NCI-H748 treated with DMSO at 0.1 percent for 48 hours (cell line): Measurements from ENCODE around the gene RNU1-3.
"Not testable (repeated sequence)": the region's sequence is repeated elsewhere in the genome, so short reads cannot be mapped to it uniquely, and the experiment has no call there.

Experiments used
- DNase-seq: peaks from one replicate; lab custom pipeline; 2025; lab: John Stamatoyannopoulos, UW

RNU1-3 gene

DNA sequence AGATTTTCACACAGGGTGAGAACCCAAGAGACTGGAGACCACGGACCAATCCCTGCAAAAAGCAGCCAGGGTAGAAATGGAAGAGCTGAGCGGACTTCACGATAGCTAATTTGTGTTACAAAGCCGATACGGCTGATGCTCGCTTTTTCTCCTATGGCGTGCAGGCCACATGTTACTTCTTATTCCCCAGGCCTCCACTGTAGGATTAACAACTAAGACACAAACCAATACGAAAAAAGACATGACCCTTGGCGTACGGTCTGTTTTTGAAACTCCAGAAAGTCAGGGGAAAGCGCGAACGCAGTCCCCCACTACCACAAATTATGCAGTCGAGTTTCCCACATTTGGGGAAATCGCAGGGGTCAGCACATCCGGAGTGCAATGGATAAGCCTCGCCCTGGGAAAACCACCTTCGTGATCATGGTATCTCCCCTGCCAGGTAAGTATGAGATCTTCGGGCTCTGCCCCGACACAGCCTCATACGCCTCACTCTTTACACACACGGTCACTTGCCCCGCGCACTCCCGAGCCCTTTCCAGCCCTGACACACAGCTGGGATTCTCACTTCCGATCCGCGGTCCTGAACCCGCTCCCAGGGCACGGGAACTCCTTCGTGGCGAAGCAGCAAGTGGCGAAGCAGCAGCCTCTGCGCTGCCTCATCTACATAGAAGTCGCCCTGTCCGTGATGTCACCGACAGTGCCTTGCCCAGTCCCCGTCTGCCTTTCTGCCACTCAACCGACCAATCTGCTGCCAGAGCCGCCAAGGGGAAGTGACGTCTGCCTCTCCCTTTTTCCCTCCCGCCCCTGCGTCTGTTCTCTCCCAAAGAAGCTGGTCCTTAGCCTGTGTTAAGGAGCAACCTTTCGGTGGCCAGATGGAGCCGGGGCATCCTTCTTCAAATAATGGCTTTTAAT lies at the start of gene RNU1-3:
Gene RNU1-3, minus strand, starts transcription at position 447 of the 912 bp plus-strand sequence.
- not testable (repeated sequence) for DNase-seq

DNA sequence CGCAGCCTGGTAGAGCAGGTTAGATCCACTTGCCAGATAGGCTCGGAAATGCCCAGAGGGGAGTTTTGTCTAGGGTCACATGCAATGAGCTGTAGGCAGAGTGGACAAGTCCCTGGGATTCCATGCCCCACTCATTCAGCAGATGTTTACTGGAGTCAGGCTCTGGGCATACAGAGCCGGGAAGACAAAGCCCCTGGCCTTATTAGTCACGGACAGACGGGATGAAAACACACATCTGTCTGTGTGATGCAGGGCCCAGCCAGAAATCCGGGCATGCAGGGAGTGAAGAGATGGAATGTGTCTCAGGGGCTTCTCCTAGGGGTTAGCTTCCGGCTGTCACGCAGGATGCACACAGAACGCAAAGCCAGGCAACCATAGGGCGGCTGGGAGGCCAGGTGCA lies 46.7 kb upstream of the RNU1-3 start:
- not testable (repeated sequence) for DNase-seq

DNA sequence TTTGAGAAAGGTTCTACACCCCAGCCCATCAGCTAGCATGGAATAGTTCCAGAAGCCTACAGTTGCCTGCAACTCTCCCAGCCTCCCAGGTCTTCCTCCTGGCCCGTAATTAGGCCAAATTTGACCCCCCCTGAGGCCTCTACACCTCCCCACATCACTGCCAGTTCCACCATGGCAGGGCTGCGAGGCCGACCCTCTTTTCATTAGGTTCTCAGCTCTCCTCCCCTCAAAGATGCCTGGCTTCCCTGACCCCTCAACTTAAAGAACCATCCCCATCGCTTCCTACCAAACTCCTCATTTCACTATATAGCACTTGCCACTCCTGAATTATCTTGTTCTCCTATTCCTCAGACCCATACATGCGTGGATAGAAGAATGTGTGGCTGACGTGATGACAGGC lies 46.2 kb upstream of the RNU1-3 start:
- not testable (repeated sequence) for DNase-seq

DNA sequence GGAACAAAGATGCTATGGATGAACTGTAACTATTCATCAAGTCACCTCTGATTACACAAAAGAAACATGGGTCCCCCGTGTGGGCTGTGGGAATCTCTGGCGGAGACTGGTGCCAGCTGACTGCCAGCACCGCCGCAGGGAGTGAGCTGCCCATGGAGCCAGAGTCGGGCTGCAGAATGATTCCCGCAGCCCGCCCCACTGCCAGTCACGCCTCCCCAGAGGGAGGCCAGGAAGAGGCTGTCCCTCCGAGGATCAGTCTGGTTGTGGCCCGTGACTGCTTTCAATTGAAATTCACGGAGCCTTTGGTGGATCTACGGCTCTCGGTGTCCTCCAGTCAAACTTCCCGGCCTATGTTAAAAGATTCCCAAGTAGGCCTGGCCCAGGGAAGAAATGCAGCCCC lies 45.8 kb upstream of the RNU1-3 start:
- not testable (repeated sequence) for DNase-seq

DNA sequence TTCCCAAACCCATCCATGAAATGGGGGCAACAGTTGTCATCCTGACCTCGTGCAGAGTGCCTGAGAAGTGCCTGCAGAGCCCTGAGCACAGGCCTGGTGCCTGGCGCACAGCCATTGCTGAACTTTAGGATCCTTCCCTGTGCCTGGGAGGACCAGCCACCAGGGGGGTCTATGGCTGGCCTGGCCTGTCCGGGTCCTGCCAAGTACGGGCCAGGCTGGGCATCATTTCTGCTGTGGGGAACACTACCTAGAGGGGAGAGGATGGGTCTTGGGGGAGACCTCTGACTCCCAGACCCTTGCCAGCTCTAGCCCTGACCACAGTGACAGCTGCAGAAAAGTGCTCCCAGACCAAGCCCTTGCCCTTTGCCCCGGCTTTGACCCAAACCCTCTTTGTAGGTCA lies 45.4 kb upstream of the RNU1-3 start:
- not testable (repeated sequence) for DNase-seq

DNA sequence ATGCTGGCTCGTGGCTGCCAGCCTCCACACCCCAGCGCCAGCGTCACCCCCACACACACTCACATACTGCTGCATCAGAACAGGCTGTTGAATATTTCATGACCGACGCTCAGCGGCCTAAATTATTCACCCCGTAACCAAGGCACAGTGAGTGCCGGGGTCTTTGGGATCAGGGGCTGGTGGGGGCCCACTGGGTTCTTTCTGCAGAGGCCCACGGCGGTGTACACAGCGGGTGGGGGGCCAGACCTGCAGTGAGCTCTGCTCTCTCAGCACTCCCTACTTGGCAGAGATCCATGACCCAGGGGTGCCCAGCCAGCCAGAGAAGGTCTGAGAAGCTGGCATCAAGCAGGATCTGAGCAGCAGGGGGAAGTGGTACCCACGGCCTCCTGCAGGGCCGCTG lies 43.9 kb upstream of the RNU1-3 start:
- not testable (repeated sequence) for DNase-seq

DNA sequence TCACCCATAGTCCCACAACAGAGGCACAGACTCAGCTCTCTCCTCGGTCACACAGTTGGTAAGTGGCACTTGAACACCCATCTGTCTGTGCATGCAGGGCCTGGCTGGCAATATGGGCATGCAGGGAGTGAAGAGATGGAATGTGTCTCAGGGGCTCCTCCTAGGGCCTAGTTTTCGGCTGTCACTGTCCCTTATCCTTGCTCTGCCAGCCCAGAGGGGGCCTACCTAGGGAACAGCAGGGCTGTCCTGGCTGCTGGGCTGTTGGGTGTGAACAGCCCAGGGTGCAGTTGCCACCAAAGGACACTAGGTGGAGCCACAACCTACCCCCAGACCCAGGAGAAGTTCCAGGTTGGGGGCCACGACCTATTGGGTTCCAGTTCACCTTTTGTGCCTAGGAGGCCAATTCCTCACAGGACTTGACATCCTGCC lies 42.9 kb upstream of the RNU1-3 start:
- not testable (repeated sequence) for DNase-seq

DNA sequence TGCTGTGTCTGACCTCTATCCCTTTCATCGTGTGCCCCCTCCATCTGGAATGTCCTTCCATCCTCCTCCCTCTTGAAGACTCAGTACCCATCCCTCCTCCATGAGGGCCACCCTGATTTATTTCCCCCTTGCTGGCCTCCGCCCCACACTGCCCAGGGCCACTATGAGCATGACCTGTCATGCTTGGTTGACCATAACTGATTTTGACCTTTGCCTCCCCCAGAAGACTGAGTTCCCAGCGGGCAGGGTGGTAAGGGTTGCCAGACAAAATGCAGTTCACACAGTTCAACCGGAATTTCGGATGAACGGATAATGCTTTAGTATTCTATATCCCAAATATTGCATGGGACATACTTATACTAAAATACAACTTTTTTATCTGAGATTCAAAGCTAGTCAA lies 42.0 kb upstream of the RNU1-3 start:
- DNase-seq = not testable (repeated sequence)

DNA sequence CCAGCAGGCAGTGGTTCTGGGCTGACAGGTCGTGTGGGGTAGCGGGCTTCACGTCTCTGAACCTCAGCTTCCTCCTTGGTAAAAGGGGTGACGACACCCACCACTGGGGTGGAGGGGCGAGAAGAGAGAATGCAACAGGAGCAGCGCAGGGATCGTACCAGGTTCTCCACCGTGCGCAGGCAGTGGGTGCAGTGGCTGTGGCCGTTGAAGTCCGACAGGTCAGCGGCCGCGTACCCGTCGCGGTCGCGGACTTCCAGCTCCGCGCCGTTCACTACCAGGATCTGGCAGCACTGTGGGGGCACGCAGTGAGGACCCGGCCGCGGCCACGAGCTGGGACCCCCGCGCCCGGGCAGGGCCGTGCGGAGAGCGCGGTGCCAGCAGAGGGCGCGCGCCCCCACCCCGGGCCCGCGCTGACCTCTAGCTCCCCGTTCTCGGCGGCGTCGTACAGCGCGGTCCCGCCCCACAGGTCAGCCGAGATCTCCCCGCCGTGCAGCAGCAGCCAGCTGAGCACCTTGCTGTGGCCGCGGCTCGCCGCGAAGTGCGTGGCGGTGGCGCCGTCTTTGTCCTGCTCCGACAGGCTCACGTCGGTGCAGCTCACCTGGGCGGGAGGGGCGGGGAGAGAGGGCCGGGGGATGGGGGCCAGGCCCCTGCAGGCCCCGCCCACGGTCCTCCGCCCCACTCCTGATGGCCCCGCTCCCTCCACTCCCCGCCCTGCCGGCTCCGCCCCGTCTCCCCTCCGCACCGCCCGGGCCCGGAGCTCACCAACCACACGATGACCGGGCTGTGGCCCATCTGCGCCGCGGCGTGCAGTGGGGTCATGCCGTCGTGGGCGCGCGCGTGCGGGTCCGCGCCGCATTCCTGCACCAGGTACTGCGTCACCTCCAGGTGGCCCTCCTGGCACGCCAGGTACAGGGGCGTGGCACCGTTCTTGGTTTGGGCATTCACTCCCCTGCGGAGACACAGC lies 40.7 kb upstream of the RNU1-3 start:
- not testable (repeated sequence) for DNase-seq

DNA sequence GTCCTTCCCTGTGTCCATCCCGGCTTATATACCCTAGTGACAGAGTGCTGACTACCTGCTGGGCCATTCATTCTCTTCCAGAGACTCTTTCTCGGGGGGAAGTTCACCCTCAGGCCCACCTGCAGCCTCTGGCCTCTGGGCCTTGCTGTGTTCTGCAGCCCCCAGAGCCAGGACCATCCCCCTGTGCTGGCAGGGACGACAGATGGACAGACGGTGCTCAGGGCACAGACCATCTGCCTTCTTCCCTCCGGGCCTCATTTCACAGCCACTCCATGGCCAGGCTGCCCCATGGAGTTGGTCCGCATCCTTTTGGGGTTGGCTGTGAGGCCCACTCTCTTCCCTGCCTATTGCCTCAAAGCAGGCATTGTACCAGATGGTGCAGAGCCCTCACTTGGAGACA lies 39.6 kb upstream of the RNU1-3 start:
- DNase-seq = not testable (repeated sequence)

DNA sequence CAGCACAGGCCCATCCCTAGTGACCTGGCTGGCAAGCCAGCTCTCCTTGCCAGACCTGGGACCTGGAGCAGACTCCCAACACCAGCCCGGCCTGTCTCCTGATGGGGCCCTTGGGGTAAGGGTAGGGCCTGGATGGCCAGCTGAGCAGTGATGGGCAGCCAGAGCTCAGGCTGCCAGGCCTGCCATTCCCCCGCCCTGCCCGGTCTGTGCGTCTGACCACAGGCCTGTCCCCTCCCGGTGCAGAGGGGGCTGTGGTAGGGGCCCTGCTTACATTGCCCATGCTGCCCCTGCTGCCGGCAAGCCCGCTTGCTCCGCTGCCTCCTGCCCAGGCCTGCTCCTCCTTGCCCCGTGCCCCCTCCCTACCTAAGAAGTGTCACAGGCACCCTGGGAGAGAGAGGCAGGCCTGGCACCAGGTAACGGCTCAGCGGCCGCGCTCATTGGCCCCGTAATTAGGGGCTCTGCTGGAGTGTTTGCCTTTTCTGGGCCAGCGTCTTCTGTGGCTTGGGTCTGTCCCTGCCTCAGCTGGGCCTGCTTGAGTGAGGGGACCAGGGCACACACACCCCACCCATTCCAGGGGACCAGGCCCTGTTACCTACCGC lies 37.9 kb upstream of the RNU1-3 start:
- not testable (repeated sequence) for DNase-seq

DNA sequence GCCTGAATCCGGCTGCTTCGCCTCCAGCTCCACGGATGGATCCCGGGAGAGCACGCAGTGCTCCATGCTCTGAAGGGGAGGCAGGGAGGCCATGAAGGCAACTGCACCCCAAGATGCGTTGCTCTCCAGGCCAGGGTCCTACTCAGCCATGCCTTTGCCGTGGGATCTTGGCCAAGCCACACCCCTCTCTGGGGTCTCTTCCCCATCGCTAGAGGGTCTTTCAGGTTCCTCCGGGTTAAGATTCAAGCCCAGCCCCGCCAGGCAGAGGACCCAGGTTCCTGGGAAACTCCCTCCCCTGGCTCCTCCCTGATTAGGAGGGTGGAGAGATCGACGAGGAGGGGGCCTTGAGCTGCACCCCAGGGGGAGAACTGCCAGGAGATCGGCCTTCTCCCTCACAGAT lies 37.3 kb upstream of the RNU1-3 start:
- not testable (repeated sequence) for DNase-seq

DNA sequence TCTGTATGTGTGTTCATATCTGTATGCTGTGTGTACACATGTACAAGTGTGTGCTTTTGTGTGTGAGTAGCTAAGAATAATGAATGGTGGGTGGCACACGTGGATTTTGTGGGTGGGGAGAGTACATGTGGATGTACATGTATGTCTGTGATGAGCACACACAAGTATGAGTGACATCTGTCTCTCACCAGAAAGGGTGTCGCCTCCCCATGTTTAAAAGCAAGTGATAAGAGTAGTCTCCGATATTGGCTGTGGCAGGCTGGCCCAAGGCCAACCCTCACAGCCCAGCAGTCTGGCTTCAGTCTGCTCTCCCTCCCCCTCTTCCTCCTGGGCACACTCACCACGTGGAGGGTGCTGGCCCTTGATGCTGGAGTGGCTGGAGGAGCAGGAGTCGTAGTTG lies 36.9 kb upstream of the RNU1-3 start:
- not testable (repeated sequence) for DNase-seq

DNA sequence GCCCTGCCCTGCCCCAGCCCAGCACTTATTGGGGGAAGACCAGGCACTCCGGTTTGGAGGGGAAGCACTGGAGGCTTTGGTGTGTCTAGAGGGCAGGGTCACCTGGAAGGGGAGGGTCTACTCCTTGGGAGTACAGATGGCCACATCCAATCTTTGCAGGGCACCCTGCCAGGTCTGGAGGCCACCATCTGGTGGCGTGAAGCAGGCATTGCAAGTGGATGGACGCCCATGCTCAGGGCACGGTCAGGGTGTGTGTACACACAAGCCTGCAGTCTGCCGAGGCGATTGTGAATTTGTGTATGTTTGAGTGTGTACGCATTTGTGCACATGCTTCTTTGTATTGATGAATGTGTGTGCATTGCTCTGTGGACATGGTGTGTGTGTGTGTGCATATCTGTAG lies 36.4 kb upstream of the RNU1-3 start:
- DNase-seq = not testable (repeated sequence)

DNA sequence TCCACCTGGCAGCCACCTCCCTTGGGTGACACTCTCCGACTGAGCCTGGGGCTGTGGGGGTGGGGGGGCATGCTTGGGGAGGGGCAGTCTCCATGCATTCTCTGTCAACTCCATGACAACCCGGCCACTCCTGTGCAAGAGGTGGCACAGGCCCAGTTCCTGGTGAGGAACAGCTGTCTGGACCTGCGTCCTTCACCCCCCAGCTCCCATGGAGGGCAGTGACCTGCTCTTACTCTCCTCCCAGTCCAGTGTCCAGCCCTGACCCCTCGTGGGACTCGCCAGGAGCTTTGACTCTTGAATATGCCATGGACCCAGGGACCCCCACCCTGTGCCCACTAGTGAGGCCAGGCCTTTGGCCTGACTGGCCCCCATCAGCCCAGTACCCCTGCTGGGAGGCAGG lies 35.5 kb upstream of the RNU1-3 start:
- DNase-seq = not testable (repeated sequence)

DNA sequence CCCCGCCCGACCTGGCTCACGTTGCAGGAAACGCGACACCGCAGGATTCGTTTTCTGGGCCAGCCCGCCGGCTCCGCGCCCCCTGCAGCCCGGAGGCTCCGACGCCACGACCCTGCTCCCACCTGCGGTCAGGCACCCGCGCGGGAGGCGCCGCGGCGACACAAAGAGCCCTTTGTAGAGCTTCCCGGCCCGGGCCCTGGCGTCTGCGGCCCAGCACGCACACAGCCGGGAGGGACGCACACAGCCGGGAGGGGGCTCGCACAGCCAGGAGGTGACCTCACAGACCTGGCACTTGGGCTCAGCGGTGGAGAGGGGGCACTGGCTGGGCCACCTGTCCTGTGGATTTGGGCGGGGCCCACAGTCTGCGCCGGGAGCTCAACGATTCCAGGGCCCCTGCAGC lies 34.4 kb upstream of the RNU1-3 start:
- DNase-seq = not testable (repeated sequence)

DNA sequence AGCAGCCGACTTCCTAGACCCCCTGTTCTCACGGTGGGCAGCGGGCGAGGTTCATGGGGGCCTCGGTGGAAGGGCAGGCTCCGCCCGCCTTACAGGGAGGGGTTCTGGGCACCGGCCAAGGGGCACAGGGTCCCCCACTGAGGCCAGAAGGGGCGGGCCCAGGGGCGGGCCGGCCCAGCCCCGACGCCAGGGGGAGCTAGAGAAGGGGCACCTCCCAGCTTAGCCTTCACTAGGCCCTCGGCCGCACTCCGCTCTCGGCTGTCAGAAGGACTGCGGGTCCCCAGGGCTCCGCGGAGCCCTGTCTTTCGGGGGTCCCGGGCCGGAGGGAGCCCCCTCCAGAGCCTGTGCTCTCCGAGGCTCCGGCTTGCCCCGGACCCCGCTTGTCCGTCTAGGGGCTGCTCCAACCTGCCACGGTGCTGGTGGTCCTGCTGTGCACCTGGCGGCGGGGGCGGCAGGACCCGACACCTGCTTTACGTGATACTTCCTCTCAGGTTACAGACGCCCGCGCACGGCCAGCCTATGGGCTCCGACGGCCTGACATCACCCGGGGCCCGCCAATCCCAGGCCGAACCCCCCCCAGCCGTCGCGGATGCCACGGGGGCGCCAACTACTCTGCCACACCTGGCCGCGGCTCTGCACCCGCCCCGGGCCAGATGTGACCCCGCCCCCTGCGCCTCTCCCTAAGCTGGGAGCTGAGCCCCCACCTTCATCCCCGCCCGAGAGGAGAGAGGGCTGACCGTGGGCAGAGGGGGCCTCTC lies 33.6 kb upstream of the RNU1-3 start:
- not testable (repeated sequence) for DNase-seq

DNA sequence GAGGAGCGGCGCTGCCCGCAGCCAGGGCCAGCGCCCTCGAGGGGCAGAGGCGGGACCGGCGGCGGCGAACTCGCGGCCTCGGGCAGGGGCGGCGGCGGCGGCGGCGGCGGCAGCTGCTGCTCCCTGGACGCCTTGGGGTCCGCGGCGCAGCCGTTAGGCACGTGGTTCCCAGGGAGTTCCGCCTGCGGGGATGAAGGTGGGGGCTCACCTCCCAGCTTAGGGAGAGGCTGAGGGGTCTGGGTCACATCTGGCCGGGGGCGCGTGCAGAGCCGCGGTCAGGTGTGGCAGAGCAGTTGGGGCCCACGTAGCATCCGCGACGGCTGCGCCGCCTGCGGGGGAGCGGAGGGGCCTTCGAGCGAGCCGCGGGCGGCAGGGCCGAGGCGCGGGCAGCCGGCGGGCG lies 32.7 kb upstream of the RNU1-3 start:
- not testable (repeated sequence) for DNase-seq

DNA sequence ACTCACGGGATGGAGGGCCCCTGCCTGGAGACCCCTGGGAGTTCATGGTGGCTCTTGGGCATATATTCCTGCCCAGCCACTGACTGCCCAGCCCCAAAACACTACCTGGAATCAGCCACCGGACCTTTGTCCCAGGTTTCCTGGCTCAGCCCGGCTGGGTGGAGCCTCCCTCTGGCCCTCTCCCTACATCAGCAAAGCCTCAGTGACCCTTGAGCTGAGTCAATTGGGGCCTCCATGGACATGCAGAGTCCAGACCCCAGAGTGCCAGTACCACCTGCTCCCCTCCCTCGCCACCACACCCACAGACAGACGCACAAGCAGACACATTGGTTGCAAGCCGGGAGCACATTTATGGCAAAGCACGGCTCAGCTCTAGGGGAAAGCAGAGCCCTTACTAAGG lies 30.4 kb upstream of the RNU1-3 start:
- DNase-seq = not testable (repeated sequence)

DNA sequence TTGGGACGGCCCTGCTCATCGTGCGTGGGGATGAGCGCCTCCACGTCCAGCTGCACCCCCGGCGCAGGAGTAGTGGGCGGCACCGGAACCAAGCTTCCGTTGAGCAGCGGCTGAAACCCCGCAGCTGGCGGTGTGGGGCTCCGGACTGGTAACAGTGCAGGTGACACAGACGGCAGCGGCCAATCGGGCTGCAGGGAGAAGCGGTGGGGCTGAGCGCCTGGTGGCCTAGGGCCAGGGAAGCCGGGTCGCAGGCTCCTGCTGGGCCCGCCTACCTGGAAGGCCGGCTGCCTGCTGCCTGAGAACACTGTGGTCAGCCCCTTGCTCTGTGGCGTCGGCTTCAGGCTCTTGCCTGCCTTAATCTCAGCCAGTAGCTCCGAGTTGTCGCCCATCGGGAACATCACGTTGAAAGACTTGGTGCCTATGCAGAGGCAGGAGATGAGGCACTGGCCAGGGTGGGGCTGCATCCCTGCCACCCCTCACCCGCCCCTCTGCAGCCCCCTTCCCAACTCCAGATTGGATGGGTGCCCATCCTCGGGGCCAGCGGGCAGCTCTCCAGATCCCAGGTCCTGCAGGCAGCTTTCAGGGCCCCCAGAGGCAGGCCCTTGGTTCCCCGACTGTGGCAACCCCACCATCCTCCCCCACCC lies 29.9 kb upstream of the RNU1-3 start:
- not testable (repeated sequence) for DNase-seq

DNA sequence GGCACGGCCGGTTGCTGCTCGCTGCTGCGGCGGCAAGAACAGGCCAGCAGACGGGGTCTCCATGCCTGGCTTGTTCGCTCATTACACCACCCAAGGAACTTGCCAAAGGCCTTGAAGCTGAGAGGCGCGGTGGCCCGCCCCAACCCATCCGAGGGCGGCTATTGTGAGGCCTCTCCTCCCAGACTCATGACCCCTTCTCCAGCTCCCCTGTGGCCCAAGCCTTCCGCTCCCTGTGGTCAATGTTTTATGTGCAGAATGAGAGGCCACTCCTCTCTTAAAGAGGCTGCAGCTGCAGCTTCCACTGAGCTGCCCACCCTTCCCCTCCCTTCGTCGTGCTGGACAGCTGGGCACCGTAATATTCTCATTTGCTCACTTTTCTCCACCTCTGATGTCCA lies 27.6 kb upstream of the RNU1-3 start:
- DNase-seq = not testable (repeated sequence)
